Lung (tissue), 12 donors: ENCODE measurements around the gene GBE1. TPM values are rescaled to one million over a fixed set of nuclear protein-coding genes. Genes with fewer than 3 reads are reported as not detected.

Experiments used
- ATAC-seq: fragments of 200-7000 bp; cut with Tn5 transposase; one replicate; pipeline ENCODE4 v1.9.1; 2020; ENCODE audit warnings: moderate number of reproducible peaks; ENCODE audit not compliant: insufficient read depth, low FRiP score
- DNase-seq, 3 donors: peaks; one replicate each; pipeline ENCODE4 v3.0.0-alpha.2; 2013 to 2017
- H3K27ac ChIP-seq, 2 donors: one replicate each; pipeline ENCODE4 v1.5.1; 2013; ENCODE audit warnings: mild to moderate bottlenecking in 2 of 2, moderate library complexity in 2 of 2, control low read depth in 1 of 2, inconsistent platforms in 1 of 2, low read depth in 1 of 2, low read length in 1 of 2
- H3K27me3 ChIP-seq, 3 donors: one replicate each; pipeline ENCODE4 v1.5.1; 2013; ENCODE audit warnings: low read length in 2 of 3; ENCODE audit not compliant: control insufficient read depth in 3 of 3, insufficient read depth in 3 of 3
- H3K36me3 ChIP-seq, 4 donors: one replicate each; pipeline ENCODE4 v1.5.1; 2013; ENCODE audit warnings: low read length in 4 of 4, mild to moderate bottlenecking in 1 of 4, moderate library complexity in 1 of 4; ENCODE audit not compliant: control insufficient read depth in 4 of 4, insufficient read depth in 4 of 4
- H3K4me1 ChIP-seq, 5 donors: one replicate each; pipeline ENCODE4 v1.5.1; 2013; ENCODE audit warnings: low read length in 5 of 5, mild to moderate bottlenecking in 2 of 5, moderate library complexity in 1 of 5; ENCODE audit not compliant: control insufficient read depth in 5 of 5, insufficient read depth in 5 of 5
- H3K4me3 ChIP-seq: one replicate; pipeline ENCODE4 v1.5.1; 2013; ENCODE audit warnings: mild to moderate bottlenecking, control low read depth, moderate library complexity
- H3K9ac ChIP-seq, 2 donors: one replicate each; pipeline ENCODE4 v1.5.1; 2013; ENCODE audit warnings: low read length in 2 of 2, control low read depth in 1 of 2; ENCODE audit not compliant: insufficient read depth in 1 of 2
- H3K9me3 ChIP-seq, 4 donors: one replicate each; pipeline ENCODE4 v1.5.1; 2013; ENCODE audit warnings: low read length in 3 of 4, mild to moderate bottlenecking in 1 of 4, moderate library complexity in 1 of 4; ENCODE audit not compliant: control insufficient read depth in 4 of 4, insufficient read depth in 3 of 4
- CTCF ChIP-seq: IDR thresholded peaks from 2 replicates; pipeline ENCODE4 v1.5.1; 2012; ENCODE audit warnings: mild to moderate bottlenecking; ENCODE audit errors: control extremely low read depth, extremely low read depth
- WGBS, 2 donors: extraction: QIAGEN DNeasy Blood & Tissue Kit; methylation state at CpG; one replicate each; pipeline ENCODE4 v1.1.7; 2013; 5-methylcytosine and 5-hydroxymethylcytosine counted together
- polyA plus RNA-seq, 2 donors: library from polyadenylated mRNA; stranded (reverse); fragments of 200-250 nt; gene quantifications; one replicate each; pipeline ENCODE4 v1.2.1, GENCODE V29; 2013
- total RNA-seq, 2 donors: library from RNA; depleted of rRNA in 1 of 2; stranded (reverse); fragments of >200 nt in 1 of 2; gene quantifications; one replicate each; pipeline ENCODE4 v1.2.1, GENCODE V29; 2014 to 2021
- donor health status: control.
- donor health status: control.
- donor health status: Bipolar disorder and iron deficiency.
- donor health status: healthy.
- donor health status: DM: yes; HTN: yes; CAD: no.

GBE1 gene
- total and polyA plus RNA-seq, 4 donors: 10.5 to 39.1 (median 31.6) TPM

- peak; percentile 14 to 49 (median 40) for DNase-seq
- no peak overlapping the region for H3K9ac ChIP-seq
- peaks cover 0 to 4% (median 0%) of the 10 kb centered on the region in 5 donors for H3K4me1 ChIP-seq
- H3K36me3 ChIP-seq: peaks cover 0 to 19% (median 4%) of the 10 kb centered on the region in 4 donors
- H3K27ac ChIP-seq: no peak overlapping the region
- WGBS, 2 donors: 77 to 79% methylated on average over 2 of the region's 2 CpGs
- no peaks in the 10 kb centered on the region for H3K9me3 ChIP-seq
- no peak for ATAC-seq
- no peaks in the 10 kb centered on the region for H3K27me3 ChIP-seq
- peak; percentile 15 for TF ChIP-seq CTCF
- no peak overlapping the region for H3K4me3 ChIP-seq
Measured at GRCh38 chr3:81643721-81644120, 117.7 kb downstream of the GBE1 start.

DNA sequence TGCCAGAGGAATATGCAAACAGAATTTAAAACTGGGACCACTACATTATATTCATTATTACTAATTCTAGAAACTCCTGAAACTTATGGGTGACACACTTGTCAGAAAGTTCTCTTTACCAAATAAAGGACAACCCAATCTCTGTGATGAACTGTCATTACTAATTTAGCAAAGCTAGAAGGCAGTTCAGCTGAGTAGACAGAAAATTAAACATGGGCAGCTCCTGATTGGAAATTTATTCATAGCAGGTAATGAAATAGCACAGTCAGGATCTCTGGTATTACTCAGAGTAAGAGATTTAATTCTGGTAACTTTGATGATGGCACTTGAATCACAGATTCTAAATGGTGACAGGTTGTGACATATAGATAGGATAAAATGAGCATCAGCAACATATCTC, 123.0 kb downstream of the GBE1 start:
- no peak overlapping the region for H3K9ac ChIP-seq
- peaks cover 0 to 2% (median 0%) of the 10 kb centered on the region in 5 donors for H3K4me1 ChIP-seq
- ATAC-seq (no peak), DNase-seq (no peak)
- peaks cover 0 to 20% (median 2%) of the 10 kb centered on the region in 4 donors for H3K36me3 ChIP-seq
- no peaks in the 10 kb centered on the region for H3K27me3 ChIP-seq
- no peak overlapping the region for H3K27ac ChIP-seq
- no peak for TF ChIP-seq CTCF
- H3K9me3 ChIP-seq: no peaks in the 10 kb centered on the region
- no peak overlapping the region for H3K4me3 ChIP-seq

DNA sequence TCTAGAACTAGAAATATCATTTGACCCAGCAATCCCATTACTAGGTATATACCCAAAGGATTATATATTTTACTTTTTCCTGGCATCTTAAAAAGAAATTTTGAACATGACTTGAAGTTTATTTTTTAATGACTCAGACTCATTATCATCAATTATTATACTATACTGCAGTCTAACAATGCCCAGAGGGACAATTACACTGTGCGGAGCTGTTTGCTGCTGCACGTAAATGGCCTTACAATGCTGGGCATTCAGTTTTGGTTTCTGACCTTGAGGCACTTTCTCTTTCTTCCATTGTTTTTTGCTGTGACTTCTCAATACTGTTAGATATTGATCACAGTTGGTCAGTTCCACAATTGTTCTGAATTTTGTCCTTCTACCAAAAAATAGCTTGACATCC, 128.8 kb downstream of the GBE1 start:
- Histone ChIP-seq H3K36me3 (peaks cover 0 to 24% (median 0%) of the 10 kb centered on the region in 4 donors), H3K4me1 (no peaks in the 10 kb centered on the region), H3K4me3 (no peak overlapping the region), H3K9me3 (no peaks in the 10 kb centered on the region), H3K27me3 (no peaks in the 10 kb centered on the region), H3K27ac (no peak overlapping the region), H3K9ac (no peak overlapping the region)
- TF ChIP-seq CTCF: no peak
- DNase-seq (no peak), ATAC-seq (no peak)
- 97 to 99% methylated on average over 2 of the region's 2 CpGs for WGBS, 2 donors

DNA sequence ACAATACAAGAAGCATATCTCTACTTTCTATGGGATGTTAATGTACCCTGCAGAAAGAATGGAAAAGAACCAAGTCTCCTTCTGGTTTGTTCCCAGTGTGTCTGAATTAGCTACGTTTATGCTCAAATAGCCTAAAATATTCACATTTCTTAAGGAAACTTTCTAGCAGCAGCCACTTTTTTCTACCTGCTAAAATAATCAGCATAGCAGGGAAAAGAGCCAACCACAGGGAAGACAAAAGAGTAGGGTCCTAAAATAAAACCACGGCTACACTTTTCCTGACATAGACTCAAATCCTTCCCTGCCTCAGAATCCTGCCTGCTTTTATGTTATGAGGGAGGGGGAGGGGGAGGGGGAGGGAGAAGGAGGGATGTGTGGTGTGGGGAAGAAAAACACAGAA, 136.7 kb downstream of the GBE1 start:
- H3K4me1 ChIP-seq: peaks cover 0 to 2% (median 0%) of the 10 kb centered on the region in 5 donors
- H3K27me3 ChIP-seq: no peaks in the 10 kb centered on the region
- H3K9ac ChIP-seq: no peak overlapping the region
- H3K36me3 ChIP-seq: peaks cover 0 to 12% (median 0%) of the 10 kb centered on the region in 4 donors
- no peak overlapping the region for H3K27ac ChIP-seq
- H3K9me3 ChIP-seq: no peaks in the 10 kb centered on the region
- no peak for ATAC-seq
- no peak for TF ChIP-seq CTCF
- no peak overlapping the region for H3K4me3 ChIP-seq
- 82 to 86% methylated on average over 2 of the region's 2 CpGs for WGBS, 2 donors
- DNase-seq: no peak
